WTC11 (cell line): ENCODE data around the gene ADAM12. TPM values are rescaled to one million over a fixed set of nuclear protein-coding genes. Genes with fewer than 3 reads are reported as not detected.

Experiments used
- ATAC-seq: fragments of 200-7000 bp; cut with Tn5 transposase; 2 replicates; pipeline ENCODE4 v1.10.0; 2021; ENCODE audit warnings: mild to moderate bottlenecking, moderate library complexity
- CTCF ChIA-PET: fragments of 300-600 bp; sonication (Branson Sonifier 250); formaldehyde crosslinking; loops from one replicate; lab custom pipeline; 2021; ENCODE audit warnings: antibody characterized with exemption; lab: Charles Lee
- POLR2A ChIA-PET: fragments of 350-600 bp; sonication (Branson Sonifier 250); formaldehyde crosslinking; loops from one replicate; lab custom pipeline; 2021; ENCODE audit warnings: antibody characterized with exemption; lab: Charles Lee
- DNase-seq: peaks from one replicate; pipeline ENCODE4 v3.0.0; 2021; ENCODE audit warnings: low spot score
- H3K27ac Mint-ChIP-seq: 2 replicates; pipeline ENCODE4 v1.8.0; 2021; ENCODE audit warnings: mixed read lengths
- H3K27me3 Mint-ChIP-seq: 2 replicates; pipeline ENCODE4 v1.8.0; 2021; ENCODE audit warnings: low read depth, mild to moderate bottlenecking, moderate library complexity, mixed read lengths
- H3K36me3 Mint-ChIP-seq: 2 replicates; pipeline ENCODE4 v1.8.0; 2021; ENCODE audit warnings: mixed read lengths
- H3K4me1 Mint-ChIP-seq: 2 replicates; pipeline ENCODE4 v1.8.0; 2022; ENCODE audit warnings: mixed read lengths
- H3K4me3 Mint-ChIP-seq: 2 replicates; pipeline ENCODE4 v1.8.0; 2021; ENCODE audit warnings: mild to moderate bottlenecking, moderate library complexity, mixed read lengths
- H3K9me3 Mint-ChIP-seq: 2 replicates; pipeline ENCODE4 v1.8.0; 2021; ENCODE audit warnings: mixed read lengths
- ATF2 ChIP-seq: sonication (generic); formaldehyde crosslinking; IDR thresholded peaks from 2 replicates; pipeline ENCODE4 v1.8.1; 2022; ENCODE audit warnings: low read depth, missing genetic modification reagents, borderline replicate concordance
- CBFB ChIP-seq: sonication (generic); formaldehyde crosslinking; IDR thresholded peaks from 2 replicates; pipeline ENCODE4 v1.8.1; 2022; ENCODE audit warnings: mild to moderate bottlenecking, low read depth, missing genetic modification reagents
- E2F4 ChIP-seq: sonication (generic); formaldehyde crosslinking; IDR thresholded peaks from 2 replicates; pipeline ENCODE4 v1.8.1; 2022; ENCODE audit warnings: low read depth, mild to moderate bottlenecking, moderate library complexity, missing genetic modification reagents, borderline replicate concordance
- ELF4 ChIP-seq: sonication (generic); formaldehyde crosslinking; IDR thresholded peaks from 2 replicates; pipeline ENCODE4 v1.8.1; 2022; ENCODE audit warnings: low read depth, mild to moderate bottlenecking, moderate library complexity, missing genetic modification reagents
- FOXK1 ChIP-seq: sonication (generic); formaldehyde crosslinking; IDR thresholded peaks from 2 replicates; pipeline ENCODE4 v1.8.0; 2022; ENCODE audit warnings: mild to moderate bottlenecking, moderate library complexity, missing genetic modification reagents
- GABPB1 ChIP-seq: sonication (generic); formaldehyde crosslinking; IDR thresholded peaks from 2 replicates; pipeline ENCODE4 v1.8.1; 2023; ENCODE audit warnings: mild to moderate bottlenecking, missing genetic modification reagents
- GRHL2 ChIP-seq: fragments of 250-450 bp; sonication (Bioruptor Pico); IDR thresholded peaks from 2 replicates; pipeline ENCODE4 v1.8.0; 2022; ENCODE audit warnings: mild to moderate bottlenecking, moderate library complexity; ENCODE audit not compliant: insufficient replicate concordance, severe bottlenecking
- MYBL2 ChIP-seq: sonication (generic); formaldehyde crosslinking; IDR thresholded peaks from 2 replicates; pipeline ENCODE4 v1.8.1; 2023; ENCODE audit warnings: mild to moderate bottlenecking, moderate library complexity, missing genetic modification reagents
- NFE2L1 ChIP-seq: sonication (generic); formaldehyde crosslinking; IDR thresholded peaks from 2 replicates; pipeline ENCODE4 v1.8.1; 2023; ENCODE audit warnings: missing genetic modification reagents
- NR1H2 ChIP-seq: sonication (generic); formaldehyde crosslinking; IDR thresholded peaks from 2 replicates; pipeline ENCODE4 v1.9.0; 2021; ENCODE audit warnings: mild to moderate bottlenecking, moderate library complexity, missing genetic modification reagents
- SMAD4 ChIP-seq: sonication (generic); formaldehyde crosslinking; IDR thresholded peaks from 2 replicates; pipeline ENCODE4 v1.8.0; 2022; ENCODE audit warnings: mild to moderate bottlenecking, missing genetic modification reagents
- TCF7 ChIP-seq: sonication (generic); formaldehyde crosslinking; IDR thresholded peaks from 2 replicates; pipeline ENCODE4 v1.8.0; 2022; ENCODE audit warnings: mild to moderate bottlenecking, low read depth, missing genetic modification reagents, moderate library complexity
- ZNF138 ChIP-seq: sonication (generic); formaldehyde crosslinking; conservative IDR thresholded peaks from 2 replicates; pipeline ENCODE4 v1.8.1; 2022; ENCODE audit warnings: mild to moderate bottlenecking, moderate library complexity, missing genetic modification reagents
- ZNF219 ChIP-seq: sonication (generic); formaldehyde crosslinking; IDR thresholded peaks from 2 replicates; pipeline ENCODE4 v1.8.0; 2023; ENCODE audit warnings: missing genetic modification reagents, mild to moderate bottlenecking, borderline replicate concordance
- ZNF416 ChIP-seq: fragments of 250-450 bp; sonication (Bioruptor Pico); IDR thresholded peaks from 2 replicates; pipeline ENCODE4 v1.9.0; 2021; ENCODE audit warnings: mild to moderate bottlenecking, inconsistent platforms
- total RNA-seq: library from RNA; stranded (reverse); gene quantifications from 3 replicates; pipeline ENCODE4 v1.2.3, GENCODE V29; 2021
- TF ChIP-seq, protein P1 (sequence below): sonication (generic); formaldehyde crosslinking; IDR thresholded peaks from 2 replicates; pipeline ENCODE4 v1.8.0; 2023; ENCODE audit warnings: missing genetic modification reagents
- TF ChIP-seq, protein P2 (sequence below): sonication (generic); formaldehyde crosslinking; conservative IDR thresholded peaks from 2 replicates; pipeline ENCODE4 v1.8.1; 2022; ENCODE audit warnings: mild to moderate bottlenecking, missing genetic modification reagents
- TF ChIP-seq, protein P3 (sequence below): sonication (generic); formaldehyde crosslinking; IDR thresholded peaks from 2 replicates; pipeline ENCODE4 v1.8.0; 2022; ENCODE audit warnings: mild to moderate bottlenecking, missing genetic modification reagents
- TF ChIP-seq, protein P4 (sequence below): sonication (generic); formaldehyde crosslinking; IDR thresholded peaks from 2 replicates; pipeline ENCODE4 v1.8.0; 2023; ENCODE audit warnings: missing genetic modification reagents, mild to moderate bottlenecking, borderline replicate concordance

ADAM12 gene
- total RNA-seq, 1 experiment from 2014 or later = 0.22 TPM

GRCh38 chr10:126059076-126059826 is 329.0 kb downstream of the ADAM12 start:
- no peak overlapping the region for H3K4me3 Mint-ChIP-seq
- POLR2A ChIA-PET = no interaction called here
- H3K27ac Mint-ChIP-seq = no peak overlapping the region
- peaks cover 6% of the 10 kb centered on the region for H3K9me3 Mint-ChIP-seq
- CTCF ChIA-PET = interaction anchor here (0.5 kb wide), 1 partner anchor 135 kb away, joined by 3 read pairs; no protein-coding TSS in a partner anchor
- TF ChIP-seq MYBL2 (CRISPR knock-in tag) (no peak), TCF7 (CRISPR knock-in tag) (no peak), ZNF416 (CRISPR knock-in tag) (no peak), E2F4 (CRISPR knock-in tag) (no peak), CBFB (CRISPR knock-in tag) (no peak), SMAD4 (no peak), ZNF219 (CRISPR knock-in tag) (no peak), FOXK1 (no peak), ATF2 (CRISPR knock-in tag) (no peak), ELF4 (no peak), NR1H2 (CRISPR knock-in tag) (no peak), NFE2L1 (CRISPR knock-in tag) (no peak), GABPB1 (CRISPR knock-in tag) (no peak), GRHL2 (CRISPR knock-in tag) (no peak), ZNF138 (no peak)
- TF ChIP-seq, protein P1, sequence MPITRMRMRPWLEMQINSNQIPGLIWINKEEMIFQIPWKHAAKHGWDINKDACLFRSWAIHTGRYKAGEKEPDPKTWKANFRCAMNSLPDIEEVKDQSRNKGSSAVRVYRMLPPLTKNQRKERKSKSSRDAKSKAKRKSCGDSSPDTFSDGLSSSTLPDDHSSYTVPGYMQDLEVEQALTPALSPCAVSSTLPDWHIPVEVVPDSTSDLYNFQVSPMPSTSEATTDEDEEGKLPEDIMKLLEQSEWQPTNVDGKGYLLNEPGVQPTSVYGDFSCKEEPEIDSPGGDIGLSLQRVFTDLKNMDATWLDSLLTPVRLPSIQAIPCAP (CRISPR knock-in tag) = no peak
- TF ChIP-seq, protein P2, sequence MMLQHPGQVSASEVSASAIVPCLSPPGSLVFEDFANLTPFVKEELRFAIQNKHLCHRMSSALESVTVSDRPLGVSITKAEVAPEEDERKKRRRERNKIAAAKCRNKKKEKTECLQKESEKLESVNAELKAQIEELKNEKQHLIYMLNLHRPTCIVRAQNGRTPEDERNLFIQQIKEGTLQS (CRISPR knock-in tag) = no peak
- TF ChIP-seq, protein P3, sequence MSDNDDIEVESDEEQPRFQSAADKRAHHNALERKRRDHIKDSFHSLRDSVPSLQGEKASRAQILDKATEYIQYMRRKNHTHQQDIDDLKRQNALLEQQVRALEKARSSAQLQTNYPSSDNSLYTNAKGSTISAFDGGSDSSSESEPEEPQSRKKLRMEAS (CRISPR knock-in tag) = no peak
- TF ChIP-seq, protein P4, sequence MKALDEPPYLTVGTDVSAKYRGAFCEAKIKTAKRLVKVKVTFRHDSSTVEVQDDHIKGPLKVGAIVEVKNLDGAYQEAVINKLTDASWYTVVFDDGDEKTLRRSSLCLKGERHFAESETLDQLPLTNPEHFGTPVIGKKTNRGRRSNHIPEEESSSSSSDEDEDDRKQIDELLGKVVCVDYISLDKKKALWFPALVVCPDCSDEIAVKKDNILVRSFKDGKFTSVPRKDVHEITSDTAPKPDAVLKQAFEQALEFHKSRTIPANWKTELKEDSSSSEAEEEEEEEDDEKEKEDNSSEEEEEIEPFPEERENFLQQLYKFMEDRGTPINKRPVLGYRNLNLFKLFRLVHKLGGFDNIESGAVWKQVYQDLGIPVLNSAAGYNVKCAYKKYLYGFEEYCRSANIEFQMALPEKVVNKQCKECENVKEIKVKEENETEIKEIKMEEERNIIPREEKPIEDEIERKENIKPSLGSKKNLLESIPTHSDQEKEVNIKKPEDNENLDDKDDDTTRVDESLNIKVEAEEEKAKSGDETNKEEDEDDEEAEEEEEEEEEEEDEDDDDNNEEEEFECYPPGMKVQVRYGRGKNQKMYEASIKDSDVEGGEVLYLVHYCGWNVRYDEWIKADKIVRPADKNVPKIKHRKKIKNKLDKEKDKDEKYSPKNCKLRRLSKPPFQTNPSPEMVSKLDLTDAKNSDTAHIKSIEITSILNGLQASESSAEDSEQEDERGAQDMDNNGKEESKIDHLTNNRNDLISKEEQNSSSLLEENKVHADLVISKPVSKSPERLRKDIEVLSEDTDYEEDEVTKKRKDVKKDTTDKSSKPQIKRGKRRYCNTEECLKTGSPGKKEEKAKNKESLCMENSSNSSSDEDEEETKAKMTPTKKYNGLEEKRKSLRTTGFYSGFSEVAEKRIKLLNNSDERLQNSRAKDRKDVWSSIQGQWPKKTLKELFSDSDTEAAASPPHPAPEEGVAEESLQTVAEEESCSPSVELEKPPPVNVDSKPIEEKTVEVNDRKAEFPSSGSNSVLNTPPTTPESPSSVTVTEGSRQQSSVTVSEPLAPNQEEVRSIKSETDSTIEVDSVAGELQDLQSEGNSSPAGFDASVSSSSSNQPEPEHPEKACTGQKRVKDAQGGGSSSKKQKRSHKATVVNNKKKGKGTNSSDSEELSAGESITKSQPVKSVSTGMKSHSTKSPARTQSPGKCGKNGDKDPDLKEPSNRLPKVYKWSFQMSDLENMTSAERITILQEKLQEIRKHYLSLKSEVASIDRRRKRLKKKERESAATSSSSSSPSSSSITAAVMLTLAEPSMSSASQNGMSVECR = no peak
- H3K27me3 Mint-ChIP-seq = no peaks in the 10 kb centered on the region
- DNase-seq = no peak
- peaks cover 11% of the 10 kb centered on the region for H3K4me1 Mint-ChIP-seq
- ATAC-seq = no peak
- H3K36me3 Mint-ChIP-seq = no peaks in the 10 kb centered on the region; the same call in 1 of the 2 replicates
